K562 treated with DMSO at 1 percent for 48 hours (cell line): ENCODE measurements around the gene HHEX. TPM values are rescaled to one million over a fixed set of nuclear protein-coding genes. Genes with fewer than 3 reads are reported as not detected.

ENCODE experiments used
- total RNA-seq: library from RNA; unstranded; fragments of 300-600 nt; gene quantifications from 2 replicates; pipeline ENCODE4 v1.2.3, GENCODE V29; 2022; ENCODE audit warnings: low replicate concordance; ENCODE audit errors: extremely low read depth

Gene HHEX
- total RNA-seq = not detected in 2 replicates

DNA sequence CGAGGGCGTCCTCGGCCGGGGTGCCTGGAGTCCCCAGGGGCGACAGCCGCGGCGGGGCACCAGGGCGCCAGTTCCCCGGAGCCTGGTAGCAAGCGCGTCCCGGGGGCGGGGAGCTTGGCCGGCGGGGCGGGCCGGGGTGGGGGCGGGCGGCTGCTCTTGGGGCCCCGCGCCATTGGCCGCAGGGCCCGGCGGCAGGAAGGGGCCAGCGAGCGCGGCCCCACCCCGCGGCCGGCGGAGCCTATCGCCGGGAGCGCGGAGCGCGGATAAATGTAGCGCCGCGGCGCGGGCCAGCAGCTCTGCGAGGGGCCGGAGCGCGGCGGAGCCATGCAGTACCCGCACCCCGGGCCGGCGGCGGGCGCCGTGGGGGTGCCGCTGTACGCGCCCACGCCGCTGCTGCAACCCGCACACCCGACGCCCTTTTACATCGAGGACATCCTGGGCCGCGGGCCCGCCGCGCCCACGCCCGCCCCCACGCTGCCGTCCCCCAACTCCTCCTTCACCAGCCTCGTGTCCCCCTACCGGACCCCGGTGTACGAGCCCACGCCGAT lies at the start of gene HHEX:
Gene HHEX, plus strand, starts transcription at position 293 of the 548 bp plus-strand sequence. Its CDS starts 32 bp downstream, at position 325.

Other genes starting within 250 kb of the HHEX start
- not detected in 2 replicates for gene IDE, start 115.9 kb upstream of the HHEX start, total RNA-seq
- not detected in 2 replicates for gene KIF11, start 96.8 kb upstream of the HHEX start, total RNA-seq
- not detected in 2 replicates for gene EXOC6, start 158.6 kb downstream of the HHEX start, total RNA-seq